Measurements from ENCODE around the gene BPIFB1. TPM values are rescaled to one million over a fixed set of nuclear protein-coding genes. Genes with fewer than 3 reads are reported as not detected.

Gene BPIFB1
- total and polyA plus RNA-seq, 2 of the 8 experiments (the other 6 are each of a cell fraction or from before 2014, with no cell fraction given), result not detected

DNA sequence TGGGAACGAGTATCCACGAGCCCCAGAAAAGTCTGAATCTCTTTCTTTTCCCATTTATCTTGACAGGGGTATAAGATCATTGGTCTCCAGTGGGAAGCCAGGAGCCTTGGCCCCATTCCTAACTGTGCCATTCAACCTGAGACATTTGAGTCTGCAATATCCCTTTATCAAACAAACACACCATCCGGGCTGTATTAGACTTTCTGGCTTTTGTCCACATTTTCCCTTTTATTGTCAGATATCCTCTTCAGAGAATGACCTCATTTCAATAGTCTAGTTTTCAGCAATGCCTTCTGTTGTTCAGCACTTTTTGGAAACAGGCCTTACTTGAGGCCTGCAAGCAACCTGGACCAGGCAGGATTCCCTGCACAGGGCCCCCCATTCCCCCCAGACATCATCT is 31.5 kb upstream of the BPIFB1 start:
- DNase-seq (ENCODE audit: low read depth in 1 of 2, low spot score in 2 of 2) (no peak), FAIRE-seq (no peak)
- H2BK5ac ChIP-seq (ENCODE audit: low read depth, low read length), result no peak overlapping the region
- H4K8ac ChIP-seq (ENCODE audit: extremely low read depth, insufficient read depth, low read length), result peak overlapping the region; percentile 5; the same call in 1 of the 2 replicates
- CTCF ChIA-PET (ENCODE audit: partially characterized antibody), result interaction anchor here (0.7 to 2.5 kb wide), 4 partner anchors 11 to 23 kb away, joined by 3 to 11 read pairs (median 3); no protein-coding TSS in a partner anchor
- H3K4me2 ChIP-seq (ENCODE audit: insufficient read depth in 1 of 2, low read depth in 2 of 2, low read length in 2 of 2), result no peak overlapping the region
- no peak overlapping the region for H2AFZ ChIP-seq (ENCODE audit: low read length)
- no peaks in the 10 kb centered on the region for H3K36me3 ChIP-seq (ENCODE audit: control insufficient read depth in 2 of 4, insufficient read depth in 4 of 4, low read length in 3 of 4)
- POLR2A ChIA-PET (ENCODE audit: partially characterized antibody), result no interaction called here
- no peak overlapping the region for H2BK120ac ChIP-seq (replicated peaks; ENCODE audit: low read depth, low read length)
- no peak overlapping the region for H3K4ac ChIP-seq (replicated peaks; ENCODE audit: insufficient read length, low read depth, low read length)
- no peak overlapping the region for H3K9ac ChIP-seq (replicated peaks in 1 of 4; ENCODE audit: extremely low read depth in 1 of 4, low read depth in 3 of 4, low read length in 3 of 4)
- no peak overlapping the region for H3K27ac ChIP-seq (ENCODE audit: low read depth, low read length)
- H4K5ac ChIP-seq (ENCODE audit: insufficient read length, low read depth, low read length), result no peak overlapping the region
- H2AK5ac ChIP-seq (ENCODE audit: low read depth, low read length), result no peak overlapping the region
- H2BK20ac ChIP-seq (ENCODE audit: low read length), result no peak overlapping the region
- no peaks in the 10 kb centered on the region for H3K27me3 ChIP-seq (replicated peaks in 1 of 4; ENCODE audit: control insufficient read depth in 3 of 4, extremely low read depth in 1 of 4, insufficient read depth in 3 of 4, low read length in 3 of 4)
- no peaks in the 10 kb centered on the region for H3K9me3 ChIP-seq (ENCODE audit: insufficient read depth in 2 of 2, low read depth in 1 of 2, low read length in 1 of 2)
- H3K23me2 ChIP-seq (ENCODE audit: low read depth, low read length), result no peaks in the 10 kb centered on the region
- no peak overlapping the region for H4K91ac ChIP-seq (replicated peaks; ENCODE audit: insufficient read length, low read length)
- 92% methylated on average over 3 of the region's 3 CpGs; no CpG with 5 or more reads in 1 of the 2 experiments for WGBS, 2 experiments (ENCODE audit: extremely low coverage in 1 of 2, insufficient coverage in 1 of 2, insufficient read length in 1 of 2, insufficient replicate concordance in 2 of 2, low coverage in 1 of 2, low lambda C conversion rate in 2 of 2, missing lambda C conversion rate in 1 of 2)
- H3K14ac ChIP-seq (ENCODE audit: insufficient read length), result no peak overlapping the region
- no peak overlapping the region for H2BK12ac ChIP-seq (ENCODE audit: low read depth, low read length)
- H3K79me2 ChIP-seq (ENCODE audit: control insufficient read depth in 1 of 2, insufficient read depth in 2 of 2, low read length in 2 of 2), result no peaks in the 10 kb centered on the region
- no peak overlapping the region for H2BK15ac ChIP-seq (ENCODE audit: low read length)
- H3K18ac ChIP-seq (ENCODE audit: extremely low read depth, low read length), result no peak overlapping the region
- H3K56ac ChIP-seq (replicated peaks; ENCODE audit: insufficient read length, low read depth, low read length), result no peak overlapping the region
- no peaks in the 10 kb centered on the region for H4K20me1 ChIP-seq (replicated peaks in 1 of 2; ENCODE audit: control insufficient read depth in 1 of 2, insufficient read depth in 2 of 2, low read length in 2 of 2)
- no peak overlapping the region for H3K4me3 ChIP-seq (ENCODE audit: extremely low read depth in 1 of 4, insufficient read depth in 2 of 4, low read depth in 3 of 4, low read length in 4 of 4)
- no peaks in the 10 kb centered on the region for H3K79me1 ChIP-seq (ENCODE audit: low read depth, low read length)
- no peaks in the 10 kb centered on the region for H3K4me1 ChIP-seq (replicated peaks in 1 of 4; ENCODE audit: control insufficient read depth in 3 of 4, insufficient read depth in 4 of 4, low read length in 3 of 4)
- H3K23ac ChIP-seq (ENCODE audit: insufficient read length), result no peak overlapping the region

All from H1 (cell line).